K562 (cell line): ENCODE data around the gene PRKAG1. TPM values are rescaled to one million over a fixed set of nuclear protein-coding genes. Genes with fewer than 3 reads are reported as not detected.

ENCODE experiments used
- ATAC-seq: fragments of 200-7000 bp; cut with Tn5 transposase; 3 replicates; pipeline ENCODE4 v1.9.1; 2020; ENCODE audit warnings: moderate library complexity
- BruUV-seq: library from RNA; stranded (reverse); fragments of 400-500 nt; replicated peaks from 2 replicates; lab custom pipeline; 2021; lab: Mats Ljungman, UMichigan
- CTCF ChIA-PET: fragments of 300-600 bp; formaldehyde crosslinking; extraction: SDS; loops from one replicate; lab custom pipeline; 2021; ENCODE audit warnings: low intra/inter-chr PET ratio; lab: Yijun Ruan, JAX
- POLR2A ChIA-PET: fragments of 300-600, 350-650 bp; sonication (Branson Sonifier 250); formaldehyde crosslinking; extraction: SDS; loops from one replicate; lab custom pipeline; 2021; ENCODE audit warnings: antibody characterized with exemption, inconsistent platforms; lab: Yijun Ruan, JAX
- DNase-seq, 4 experiments: peaks; one replicate each; pipeline versions ENCODE4 v3.0.0 to v3.0.0-alpha.2; 2011 to 2018; ENCODE audit warnings: low spot score in 3 of 4, mixed read lengths in 3 of 4; ENCODE audit errors: extremely low read depth in 1 of 4
- FAIRE-seq: peaks from 2 replicates; lab custom pipeline; 2011; peaks lifted over from hg19 to GRCh38; lab: Jason Lieb, UNC
- H2AFZ ChIP-seq: 2 replicates; pipeline ENCODE4 v1.6.0; 2011; ENCODE audit warnings: low read depth, low read length, control low read depth, inconsistent platforms
- H3K27ac ChIP-seq: fragments of 200-600 bp; 3 replicates; pipeline ENCODE4 v1.8.0; 2011; ENCODE audit warnings: low read depth, mild to moderate bottlenecking, control low read depth, inconsistent platforms, low read length, moderate library complexity, mixed read lengths; ENCODE audit errors: extremely low read depth
- H3K27me3 ChIP-seq, 2 experiments: fragments of 300-600 bp in 1 of 2; 2 replicates in 1 of 2; 3 replicates in 1 of 2; pipeline versions ENCODE4 v1.6.0 to v1.8.0; 2011; ENCODE audit warnings: inconsistent platforms in 2 of 2, low read length in 2 of 2, mild to moderate bottlenecking in 1 of 2, mixed read lengths in 1 of 2, moderate library complexity in 1 of 2; ENCODE audit not compliant: control insufficient read depth in 2 of 2, insufficient read depth in 2 of 2
- H3K36me3 ChIP-seq: fragments of 300-600 bp; 3 replicates; pipeline ENCODE4 v1.8.0; 2011; ENCODE audit warnings: mild to moderate bottlenecking, low read length, inconsistent platforms; ENCODE audit not compliant: control insufficient read depth, insufficient read depth
- H3K4me1 ChIP-seq, 2 experiments: fragments of 200-600 bp in 1 of 2; replicated peaks in 1 of 2; 2 replicates in 1 of 2; 3 replicates in 1 of 2; pipeline versions ENCODE4 v1.5.1 to v1.8.0; 2011; ENCODE audit warnings: inconsistent platforms in 2 of 2, low read length in 2 of 2, mild to moderate bottlenecking in 1 of 2, mixed read lengths in 1 of 2, moderate library complexity in 1 of 2; ENCODE audit not compliant: control insufficient read depth in 2 of 2, insufficient read depth in 2 of 2
- H3K4me2 ChIP-seq: 2 replicates; pipeline ENCODE4 v1.6.1; 2011; ENCODE audit warnings: low read length, control low read depth, inconsistent platforms, mixed read lengths; ENCODE audit not compliant: insufficient read depth
- H3K4me3 ChIP-seq: fragments of 200-600 bp; sonication (generic), shearing (Covaris generic); 2 replicates; pipeline ENCODE4 v1.5.1; 2016; ENCODE audit warnings: control low read depth, inconsistent platforms
- H3K79me2 ChIP-seq: fragments of 200-600 bp; 3 replicates; pipeline ENCODE4 v1.8.0; 2011; ENCODE audit warnings: low read length, inconsistent platforms; ENCODE audit not compliant: control insufficient read depth, insufficient read depth
- H3K9ac ChIP-seq, 2 experiments: 2 replicates each; pipeline versions ENCODE4 v1.6.0 to v1.6.1; 2011; ENCODE audit warnings: low read depth in 2 of 2, low read length in 2 of 2, control low read depth in 1 of 2, inconsistent platforms in 1 of 2, mild to moderate bottlenecking in 1 of 2, mixed read lengths in 1 of 2; ENCODE audit not compliant: insufficient read depth in 1 of 2
- H3K9me1 ChIP-seq: one replicate; pipeline ENCODE4 v1.6.0; 2011; ENCODE audit warnings: inconsistent platforms, mild to moderate bottlenecking, low read length, moderate library complexity; ENCODE audit not compliant: control insufficient read depth, insufficient read depth
- H3K9me3 ChIP-seq: replicated peaks from 2 replicates; pipeline ENCODE4 v1.5.1; 2011; ENCODE audit warnings: low read depth, low read length, inconsistent platforms; ENCODE audit not compliant: control insufficient read depth, insufficient read depth
- H4K20me1 ChIP-seq: replicated peaks from 2 replicates; pipeline ENCODE4 v1.6.1; 2011; ENCODE audit warnings: low read length, inconsistent platforms, mixed read lengths; ENCODE audit not compliant: control insufficient read depth, insufficient read depth
- BDP1 ChIP-seq: IDR thresholded peaks from 3 replicates; pipeline ENCODE4 v1.6.1; 2011; ENCODE audit not compliant: insufficient read length, insufficient read depth
- CBX1 ChIP-seq: sonication (generic); IDR thresholded peaks from 2 replicates; pipeline ENCODE4 v1.6.1; 2016; ENCODE audit warnings: antibody characterized with exemption, low read depth, mild to moderate bottlenecking
- ETV1 ChIP-seq: fragments of 450-650 bp; conservative IDR thresholded peaks from 2 replicates; pipeline ENCODE4 v1.6.1; 2016; ENCODE audit warnings: missing genetic modification characterization, control low read depth, low read depth, missing compliant biosample characterization
- GABPB1 ChIP-seq: sonication (generic); formaldehyde crosslinking; IDR thresholded peaks from 2 replicates; pipeline ENCODE4 v1.8.0; 2022; ENCODE audit warnings: mild to moderate bottlenecking, missing genetic modification reagents
- HDGF ChIP-seq: fragments of 450-650 bp; IDR thresholded peaks from 2 replicates; pipeline ENCODE4 v1.6.1; 2016
- HMGN3 ChIP-seq: IDR thresholded peaks from 2 replicates; pipeline ENCODE4 v1.6.1; 2011; ENCODE audit warnings: borderline replicate concordance, low read depth, mild to moderate bottlenecking, mixed read lengths, low read length; ENCODE audit not compliant: insufficient read length; ENCODE audit errors: extremely low read depth
- MCM3 ChIP-seq: fragments of 450-650 bp; IDR thresholded peaks from 2 replicates; pipeline ENCODE4 v1.6.1; 2016
- NFYB ChIP-seq: IDR thresholded peaks from 2 replicates; pipeline ENCODE4 v1.6.1; 2011; ENCODE audit warnings: mild to moderate bottlenecking, moderate library complexity; ENCODE audit not compliant: insufficient read length; ENCODE audit errors: extremely low read depth
- NR2C1 ChIP-seq, 2 experiments: fragments of 450-650 bp; IDR thresholded peaks; 2 replicates each; pipeline ENCODE4 v1.6.1; 2017; ENCODE audit warnings: mild to moderate bottlenecking in 2 of 2, antibody characterized with exemption in 1 of 2, inconsistent platforms in 1 of 2, missing compliant biosample characterization in 1 of 2, missing genetic modification characterization in 1 of 2
- NR2C2 ChIP-seq, 2 experiments: fragments of 200-800 bp in 1 of 2; sonication (Bioruptor generic) in 1 of 2; sonication (generic) in 1 of 2; formaldehyde crosslinking in 1 of 2; IDR thresholded peaks; 2 replicates each; pipeline versions ENCODE4 v1.6.1 to v1.8.0; 2016 to 2022; ENCODE audit warnings: mild to moderate bottlenecking in 1 of 2, missing compliant biosample characterization in 1 of 2, missing genetic modification characterization in 1 of 2, missing genetic modification reagents in 1 of 2
- RBBP5 ChIP-seq: fragments of 200-600 bp; sonication (generic); IDR thresholded peaks from 2 replicates; pipeline ENCODE4 v1.6.1; 2012; ENCODE audit warnings: borderline replicate concordance, mild to moderate bottlenecking, low read length, control low read depth, inconsistent platforms; ENCODE audit not compliant: insufficient read depth, poor library complexity, severe bottlenecking
- TFAM ChIP-seq: fragments of 250-450 bp; sonication (Bioruptor Pico); conservative IDR thresholded peaks from 2 replicates; pipeline ENCODE4 v1.5.0; 2021; ENCODE audit warnings: mild to moderate bottlenecking, moderate library complexity
- TRIM24 ChIP-seq, 2 experiments: fragments of 450-650 bp; IDR thresholded peaks; 2 replicates each; pipeline ENCODE4 v1.6.1; 2016
- ZNF217 ChIP-seq: sonication (generic); formaldehyde crosslinking; IDR thresholded peaks from 2 replicates; pipeline ENCODE4 v1.8.0; 2022; ENCODE audit warnings: mild to moderate bottlenecking, missing genetic modification reagents
- ZNF785 ChIP-seq: fragments of 250-450 bp; sonication (Bioruptor Pico); IDR thresholded peaks from 2 replicates; pipeline ENCODE4 v1.4.0; 2020; ENCODE audit warnings: mild to moderate bottlenecking
- WGBS: fragments of 100-300 bp; shearing (Covaris generic); methylation state at CpG from one replicate; pipeline ENCODE4 v1.1.6; 2016; ENCODE audit warnings: low coverage, mixed read lengths; ENCODE audit not compliant: insufficient coverage; ENCODE audit errors: missing lambda C conversion rate; 5-methylcytosine and 5-hydroxymethylcytosine counted together
- in situ Hi-C: fragments of 300-500 bp; cut with MboI; formaldehyde crosslinking; loops from 4 replicates; pipeline ENCODE4 v1.15.0; 2018; ENCODE audit warnings: inconsistent platforms, mixed read lengths
- intact Hi-C: fragments of 100-400 bp; cut with micrococcal nuclease; formaldehyde crosslinking; loops from 2 replicates; pipeline ENCODE4 v1.14.2; 2022
- polyA plus RNA-seq, 8 experiments: library from polyadenylated mRNA; depleted of rRNA in 4 of 8; stranded (reverse) in 5 of 8; unstranded in 3 of 8; fragments of >200 nt; fragmentation: Nextera tagmentation in 2 of 8; fragmentation: Illumina TruSeq in 1 of 8; extraction: Ambion mirVana in 2 of 8; extraction: Trizol in 1 of 8; gene quantifications; 2 replicates each; pipeline versions ENCODE4 v1.2.1 to v1.2.3, GENCODE V29; 2011 to 2014; ENCODE audit warnings: inconsistent platforms in 1 of 8, missing spikeins in 1 of 8
- total RNA-seq, 7 experiments: library from RNA; depleted of rRNA in 6 of 7; stranded (reverse); fragments of >200 nt in 6 of 7; fragmentation: Illumina TruSeq in 2 of 7; extraction: Trizol in 2 of 7; gene quantifications; 2 replicates each; pipeline versions ENCODE4 v1.2.1 to v1.2.3, GENCODE V29; 2011 to 2021; ENCODE audit warnings: low replicate concordance in 1 of 7
- TF ChIP-seq, protein P1 (sequence below): sonication (generic); formaldehyde crosslinking; IDR thresholded peaks from 2 replicates; pipeline ENCODE4 v1.8.1; 2022; ENCODE audit warnings: missing genetic modification reagents
- TF ChIP-seq, protein P2 (sequence below): fragments of 200-800 bp; sonication (Bioruptor generic); IDR thresholded peaks from 2 replicates; pipeline ENCODE4 v1.6.1; 2017; ENCODE audit warnings: missing genetic modification characterization, missing compliant biosample characterization
- TF ChIP-seq, protein P3 (sequence below): sonication (generic); formaldehyde crosslinking; IDR thresholded peaks from 2 replicates; pipeline ENCODE4 v1.8.0; 2023; ENCODE audit warnings: mild to moderate bottlenecking, missing genetic modification reagents

Gene PRKAG1
- total and polyA plus RNA-seq, 9 of the 15 experiments (the other 6 are each of a cell fraction or from before 2014, with no cell fraction given): 51.1 to 126 (median 79.1) TPM

DNA sequence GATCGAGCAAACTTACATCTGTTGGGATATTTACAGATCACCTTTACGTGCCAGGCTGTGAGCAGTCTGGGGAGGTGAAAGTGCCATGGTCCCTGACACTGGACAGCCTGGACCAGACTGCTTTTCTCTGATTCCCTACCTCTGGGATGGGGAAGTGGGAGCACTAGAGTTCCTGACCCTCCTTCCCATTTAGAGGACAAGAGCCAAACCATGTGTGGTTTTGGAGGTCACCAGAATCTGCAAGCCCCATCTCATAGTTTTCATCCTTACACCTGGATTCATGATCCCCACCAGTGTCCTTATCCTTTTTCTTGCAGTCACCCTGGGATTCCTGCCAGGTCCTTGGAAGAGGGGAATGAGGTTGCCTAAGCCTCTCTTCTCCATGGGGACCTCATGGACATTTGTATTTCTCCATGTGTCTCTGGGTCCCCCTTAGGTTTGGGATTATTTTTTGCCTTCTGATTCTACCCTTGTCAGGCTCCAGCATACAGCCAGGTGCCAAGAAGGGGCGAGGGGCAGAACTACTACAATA, 45.6 kb downstream of the PRKAG1 start:
- Histone ChIP-seq H3K4me1 (peaks cover 14 to 51% of the 10 kb centered on the region in 2 experiments; a peak in 4 of 5 replicates), H4K20me1 (no peaks in the 10 kb centered on the region; the same call in 1 of the 2 replicates), H3K9me3 (no peaks in the 10 kb centered on the region), H3K27ac (no peak overlapping the region), H3K27me3 (peaks cover 0 to 5% of the 10 kb centered on the region in 2 experiments; a peak in 1 of 5 replicates), H3K9me1 (no peaks in the 10 kb centered on the region), H2AFZ (no peak overlapping the region), H3K4me2 (no peak overlapping the region), H3K79me2 (no peaks in the 10 kb centered on the region), H3K4me3 (no peak overlapping the region), H3K9ac (no peak overlapping the region; a peak in 1 of 4 replicates), H3K36me3 (no peaks in the 10 kb centered on the region)
- BruUV-seq: no TSS peak
- ChIA-PET POLR2A (interaction anchor here (0.6 kb wide), 2 partner anchors 10 to 25 kb away, joined by 3 read pairs; no protein-coding TSS in a partner anchor), CTCF (no interaction called here)
- TF ChIP-seq HDGF (no peak), HMGN3 (no peak), ZNF785 (CRISPR knock-in tag) (no peak), ETV1 (tag) (no peak), GABPB1 (no peak), ZNF217 (CRISPR knock-in tag) (no peak), MCM3 (no peak), NR2C2 (CRISPR knock-in tag; IDR thresholded peaks at IDR 0.05) (no peak), NR2C2 (tag; IDR thresholded peaks at IDR 0.05) (no peak), CBX1 (no peak), RBBP5 (no peak), TFAM (CRISPR knock-in tag) (no peak), BDP1 (no peak), NFYB (no peak), TRIM24 (IDR thresholded peaks at IDR 0.05) (no peak), NR2C1 (IDR thresholded peaks at IDR 0.05) (no peak), NR2C1 (tag; IDR thresholded peaks at IDR 0.05) (no peak)
- TF ChIP-seq, protein P1, sequence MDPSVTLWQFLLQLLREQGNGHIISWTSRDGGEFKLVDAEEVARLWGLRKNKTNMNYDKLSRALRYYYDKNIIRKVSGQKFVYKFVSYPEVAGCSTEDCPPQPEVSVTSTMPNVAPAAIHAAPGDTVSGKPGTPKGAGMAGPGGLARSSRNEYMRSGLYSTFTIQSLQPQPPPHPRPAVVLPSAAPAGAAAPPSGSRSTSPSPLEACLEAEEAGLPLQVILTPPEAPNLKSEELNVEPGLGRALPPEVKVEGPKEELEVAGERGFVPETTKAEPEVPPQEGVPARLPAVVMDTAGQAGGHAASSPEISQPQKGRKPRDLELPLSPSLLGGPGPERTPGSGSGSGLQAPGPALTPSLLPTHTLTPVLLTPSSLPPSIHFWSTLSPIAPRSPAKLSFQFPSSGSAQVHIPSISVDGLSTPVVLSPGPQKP: no peak
- TF ChIP-seq, protein P2, sequence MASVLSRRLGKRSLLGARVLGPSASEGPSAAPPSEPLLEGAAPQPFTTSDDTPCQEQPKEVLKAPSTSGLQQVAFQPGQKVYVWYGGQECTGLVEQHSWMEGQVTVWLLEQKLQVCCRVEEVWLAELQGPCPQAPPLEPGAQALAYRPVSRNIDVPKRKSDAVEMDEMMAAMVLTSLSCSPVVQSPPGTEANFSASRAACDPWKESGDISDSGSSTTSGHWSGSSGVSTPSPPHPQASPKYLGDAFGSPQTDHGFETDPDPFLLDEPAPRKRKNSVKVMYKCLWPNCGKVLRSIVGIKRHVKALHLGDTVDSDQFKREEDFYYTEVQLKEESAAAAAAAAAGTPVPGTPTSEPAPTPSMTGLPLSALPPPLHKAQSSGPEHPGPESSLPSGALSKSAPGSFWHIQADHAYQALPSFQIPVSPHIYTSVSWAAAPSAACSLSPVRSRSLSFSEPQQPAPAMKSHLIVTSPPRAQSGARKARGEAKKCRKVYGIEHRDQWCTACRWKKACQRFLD (CRISPR knock-in tag): no peak
- TF ChIP-seq, protein P3, sequence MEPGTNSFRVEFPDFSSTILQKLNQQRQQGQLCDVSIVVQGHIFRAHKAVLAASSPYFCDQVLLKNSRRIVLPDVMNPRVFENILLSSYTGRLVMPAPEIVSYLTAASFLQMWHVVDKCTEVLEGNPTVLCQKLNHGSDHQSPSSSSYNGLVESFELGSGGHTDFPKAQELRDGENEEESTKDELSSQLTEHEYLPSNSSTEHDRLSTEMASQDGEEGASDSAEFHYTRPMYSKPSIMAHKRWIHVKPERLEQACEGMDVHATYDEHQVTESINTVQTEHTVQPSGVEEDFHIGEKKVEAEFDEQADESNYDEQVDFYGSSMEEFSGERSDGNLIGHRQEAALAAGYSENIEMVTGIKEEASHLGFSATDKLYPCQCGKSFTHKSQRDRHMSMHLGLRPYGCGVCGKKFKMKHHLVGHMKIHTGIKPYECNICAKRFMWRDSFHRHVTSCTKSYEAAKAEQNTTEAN (CRISPR knock-in tag): no peak
- ATAC-seq: no peak
- FAIRE-seq: no peak
- DNase-seq: no peak
- WGBS: 37% methylated on average over 3 of the region's 3 CpGs
- in situ Hi-C loops: no loop called here
- intact Hi-C loops: loop anchor here (10.0 kb wide), 1 partner anchor 372 kb away; the partner anchor contains the start of gene DNAJC22
